HUDEP-2 (cell line): Measurements from ENCODE around the gene CLDN11.
A peak's percentile ranks its signal among the peaks of the same experiment; 100 is the strongest.

Source experiments
- DNase-seq, 76 experiments: peaks; one replicate each; lab custom pipeline; 2025; ENCODE audit not compliant: unreplicated experiment in 76 of 76; lab: John Stamatoyannopoulos, UW

CLDN11 gene

DNA sequence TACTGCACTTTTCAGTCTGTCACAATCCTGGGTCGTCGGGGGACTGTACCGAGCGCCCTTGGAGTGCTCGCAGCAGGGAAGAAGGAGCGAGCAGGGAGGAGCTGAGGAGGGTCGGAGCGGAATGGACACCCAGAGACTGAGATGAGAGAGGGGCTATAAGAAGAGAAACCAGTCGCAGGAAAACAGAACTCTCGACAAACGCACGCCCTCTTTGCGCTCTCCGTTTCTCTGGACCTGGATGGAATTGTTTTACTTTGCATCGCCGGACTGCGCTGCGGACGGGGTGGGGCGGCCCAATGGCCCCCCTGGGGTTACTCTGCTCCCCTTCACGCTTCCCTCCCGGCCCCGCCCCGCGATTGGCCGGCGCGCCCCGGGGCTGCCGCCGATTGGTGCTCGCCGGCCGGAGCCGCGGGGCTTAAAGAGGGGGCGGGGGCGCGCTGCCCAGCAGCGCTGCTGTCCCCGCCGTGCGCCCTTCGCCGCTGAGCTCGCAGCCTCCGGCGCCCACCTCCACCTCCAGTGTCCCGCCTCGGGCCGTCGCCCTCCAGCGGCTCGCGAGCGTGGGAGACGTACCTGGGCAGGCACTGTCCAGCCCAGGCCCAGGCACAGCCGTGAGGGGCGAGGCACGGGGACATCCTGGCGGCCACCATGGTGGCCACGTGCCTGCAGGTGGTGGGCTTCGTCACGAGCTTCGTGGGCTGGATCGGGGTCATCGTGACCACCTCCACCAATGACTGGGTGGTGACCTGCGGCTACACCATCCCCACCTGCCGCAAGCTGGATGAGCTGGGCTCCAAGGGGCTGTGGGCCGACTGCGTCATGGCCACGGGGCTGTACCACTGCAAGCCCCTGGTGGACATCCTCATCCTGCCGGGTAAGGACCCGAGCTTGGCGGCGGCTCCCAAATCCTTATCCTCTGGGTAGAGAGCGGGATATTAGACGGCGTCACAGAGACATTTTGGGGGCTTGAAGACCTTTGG, at the start of gene CLDN11:
Gene CLDN11, plus strand, starts transcription at position 447 of the 977 bp plus-strand sequence. Its CDS starts 199 bp downstream, at position 646.
- no peak for DNase-seq

DNA sequence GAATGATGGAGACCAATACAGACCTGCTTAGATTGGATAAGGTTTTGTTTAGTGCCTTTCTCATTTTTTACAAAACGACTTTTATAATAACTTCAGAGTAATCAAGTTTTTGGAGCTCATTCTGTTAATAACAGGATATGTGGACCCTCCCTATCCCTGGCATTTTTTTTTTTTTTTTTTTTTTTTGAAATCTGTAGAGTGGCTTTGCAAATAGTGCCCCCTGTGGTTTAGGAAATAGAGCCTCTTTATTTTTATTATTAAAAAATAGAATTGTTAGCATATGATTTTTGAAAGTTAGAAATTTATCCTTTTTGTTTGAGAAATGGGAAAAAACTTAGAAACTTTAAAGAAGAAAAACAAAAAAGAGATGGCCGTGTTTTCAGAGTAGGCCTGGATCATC, 49.7 kb upstream of the CLDN11 start:
- peak in 1 of 76 experiments; percentile 3 for DNase-seq

DNA sequence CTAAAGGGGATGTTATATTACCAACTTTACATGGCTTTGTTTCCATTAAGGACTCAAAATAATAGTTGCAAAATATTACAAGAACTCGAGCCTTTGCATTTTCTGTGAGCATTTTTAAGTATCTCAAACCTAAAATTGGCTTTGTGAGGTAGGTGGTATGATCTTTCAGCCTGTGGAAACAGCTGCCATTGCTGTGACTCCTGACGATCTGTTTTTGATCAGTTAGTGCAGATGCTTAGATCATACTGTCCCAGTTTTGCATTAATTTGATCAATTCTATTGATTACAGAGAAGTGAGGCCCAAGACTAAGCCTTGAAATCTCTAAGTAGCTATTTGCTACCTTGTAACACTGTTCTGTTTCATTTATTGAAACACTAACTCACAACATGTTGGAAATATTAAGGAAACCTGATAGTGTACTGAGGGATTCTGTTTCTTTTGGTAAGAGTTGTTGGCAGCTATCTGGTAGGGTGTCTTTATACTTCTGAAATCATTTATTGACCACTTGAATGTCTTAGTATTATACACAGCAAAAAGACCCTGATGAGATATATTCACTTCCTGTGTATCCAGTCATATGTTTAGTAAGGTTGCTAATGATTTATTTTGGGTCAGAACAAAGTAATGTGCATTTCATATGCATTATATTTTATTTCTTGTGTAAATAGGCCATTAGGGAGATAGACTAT, 46.3 kb upstream of the CLDN11 start:
- no peak for DNase-seq

DNA sequence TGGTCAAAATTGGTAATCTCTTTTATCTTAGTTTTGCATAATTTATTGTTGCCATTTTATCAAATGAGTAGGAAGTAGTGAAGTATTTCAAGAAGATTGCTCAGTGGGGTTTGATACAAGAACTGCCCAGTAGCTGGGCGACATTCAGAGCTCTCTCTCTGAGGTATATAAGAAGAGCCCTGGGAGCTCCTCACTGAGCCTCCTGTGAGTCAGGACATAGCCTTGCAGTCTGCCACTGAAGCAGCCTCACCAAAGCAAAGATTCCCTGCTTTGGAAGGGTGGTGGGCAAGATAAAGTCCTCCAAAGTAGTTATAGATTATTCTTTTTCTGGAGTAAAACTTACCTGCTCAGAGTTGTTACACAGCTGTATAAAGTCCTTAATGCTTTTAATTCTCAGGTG, 35.1 kb upstream of the CLDN11 start:
- DNase-seq: peak in 1 of 76 experiments; percentile 1

DNA sequence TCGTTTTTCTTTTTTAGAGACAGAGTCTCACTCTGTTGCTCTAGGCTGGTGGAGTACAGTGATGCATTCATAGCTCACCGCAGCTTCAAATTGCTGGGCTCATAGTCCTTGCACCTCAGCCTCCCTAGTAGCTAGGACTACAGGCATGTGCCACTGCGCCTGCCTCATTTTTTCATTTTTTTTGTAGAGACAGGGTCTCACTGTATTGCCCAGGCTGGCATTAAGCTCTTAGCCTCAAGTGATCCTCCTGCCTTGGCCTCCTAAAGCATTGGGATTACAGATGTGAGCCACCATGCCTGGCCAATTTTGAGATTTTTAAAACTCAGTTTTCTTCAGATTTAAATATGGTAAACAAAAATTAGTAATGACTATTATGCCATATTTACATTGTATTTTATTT, 32.2 kb upstream of the CLDN11 start:
- DNase-seq: no peak

DNA sequence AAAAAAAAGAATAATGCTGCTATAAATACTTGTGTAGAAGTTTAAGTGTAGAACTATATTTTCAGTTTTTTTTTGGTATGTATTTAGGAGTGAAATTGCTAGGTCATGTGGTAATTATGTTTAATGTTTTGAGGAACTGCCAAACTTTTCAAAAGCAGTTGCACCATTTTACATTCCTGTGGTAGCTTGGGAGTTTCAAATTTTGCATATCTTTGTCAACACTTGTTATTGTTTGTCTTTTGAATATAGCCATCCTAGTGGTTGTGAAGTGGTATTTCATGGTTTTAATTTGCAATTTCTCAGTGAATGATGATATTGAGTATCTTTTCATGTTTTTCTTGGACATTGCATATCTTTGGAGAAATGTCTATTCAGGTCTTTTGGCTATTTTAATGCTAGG, 30.7 kb upstream of the CLDN11 start:
- DNase-seq: no peak

DNA sequence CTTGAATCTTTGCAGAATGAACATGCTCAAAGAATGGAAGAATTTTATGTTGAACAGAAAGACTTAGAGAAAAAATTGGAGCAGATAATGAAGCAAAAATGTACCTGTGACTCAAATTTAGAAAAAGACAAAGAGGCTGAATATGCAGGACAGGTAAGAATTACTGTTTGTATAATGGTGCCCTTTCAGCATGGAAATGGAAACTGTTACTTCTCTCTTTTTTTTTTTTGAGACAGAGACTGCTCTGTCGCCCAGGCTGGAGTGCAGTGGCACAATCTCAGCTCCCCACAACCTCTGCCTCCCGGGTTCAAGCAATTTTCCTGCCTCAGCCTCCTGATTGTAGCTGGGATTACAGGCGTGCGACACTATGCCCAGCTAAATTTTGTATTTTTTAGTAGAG, 27.6 kb upstream of the CLDN11 start:
- no peak for DNase-seq

DNA sequence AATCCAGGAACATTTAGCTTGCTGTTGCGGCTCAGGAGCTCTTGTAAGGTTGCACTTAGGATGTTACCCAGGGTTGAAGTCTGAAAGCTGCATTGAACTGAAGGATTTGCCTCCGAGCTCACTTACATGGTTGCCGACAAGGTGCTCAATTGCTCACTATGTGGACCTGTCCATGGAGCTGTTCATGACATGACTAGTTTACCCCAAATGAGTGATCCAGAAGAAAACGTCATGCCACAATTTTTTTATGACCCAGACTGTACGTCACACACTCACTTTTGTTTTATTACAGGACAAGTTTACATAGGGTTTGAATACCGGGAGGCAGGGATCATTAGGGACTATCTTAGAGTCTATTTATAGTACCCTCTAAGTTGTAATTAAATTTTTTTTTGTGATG, 21.0 kb upstream of the CLDN11 start:
- DNase-seq: no peak

DNA sequence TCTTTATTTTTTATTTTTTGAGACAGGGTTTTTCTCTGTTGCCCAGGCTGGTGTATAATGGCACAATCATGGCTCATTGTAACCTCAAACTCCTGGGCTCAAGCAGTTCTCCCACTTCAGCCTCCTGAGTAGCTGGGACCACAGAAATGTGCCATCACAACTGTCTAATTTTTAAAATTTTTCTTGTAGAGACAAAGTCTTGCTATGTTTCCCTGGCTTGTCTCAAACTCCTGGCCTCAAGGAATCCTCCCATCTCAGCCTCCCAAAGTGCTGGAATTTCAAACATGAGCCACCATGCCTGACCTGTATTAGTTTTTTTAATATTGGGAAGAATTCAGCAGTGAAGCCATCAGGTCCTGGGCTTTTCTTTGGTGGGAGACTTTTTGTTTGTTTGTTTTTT, 13.6 kb upstream of the CLDN11 start:
- no peak for DNase-seq

DNA sequence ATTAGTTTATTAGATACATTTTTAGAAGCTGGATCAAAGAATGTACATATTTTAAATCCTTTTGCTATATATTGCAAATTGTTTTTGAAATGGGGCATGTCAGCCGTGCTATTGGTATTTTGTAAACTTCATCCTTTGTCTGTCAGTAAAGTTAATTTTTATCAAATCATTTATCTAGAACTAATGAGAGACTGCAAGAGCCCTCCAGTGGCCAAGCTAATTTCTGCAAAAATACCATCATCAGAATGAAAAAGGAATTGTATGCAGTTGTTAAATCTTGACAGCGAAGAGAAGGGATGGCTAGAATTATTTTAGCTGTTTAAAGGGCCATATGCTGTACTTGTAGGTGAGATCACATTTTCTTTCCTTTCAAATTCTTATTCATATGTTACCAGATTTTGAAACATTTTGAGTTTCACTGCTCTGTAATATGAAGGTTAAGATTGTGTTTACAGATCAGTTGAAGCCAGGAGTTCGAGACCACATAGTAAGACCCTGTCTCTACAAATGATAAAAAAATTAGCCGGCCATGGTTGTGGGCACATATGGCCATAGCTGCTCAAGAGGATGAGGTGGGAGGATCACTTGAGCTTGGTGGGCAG, 8.1 kb upstream of the CLDN11 start:
- DNase-seq: peak in 6 of 76 experiments; percentile 1 to 15 (median 7)

DNA sequence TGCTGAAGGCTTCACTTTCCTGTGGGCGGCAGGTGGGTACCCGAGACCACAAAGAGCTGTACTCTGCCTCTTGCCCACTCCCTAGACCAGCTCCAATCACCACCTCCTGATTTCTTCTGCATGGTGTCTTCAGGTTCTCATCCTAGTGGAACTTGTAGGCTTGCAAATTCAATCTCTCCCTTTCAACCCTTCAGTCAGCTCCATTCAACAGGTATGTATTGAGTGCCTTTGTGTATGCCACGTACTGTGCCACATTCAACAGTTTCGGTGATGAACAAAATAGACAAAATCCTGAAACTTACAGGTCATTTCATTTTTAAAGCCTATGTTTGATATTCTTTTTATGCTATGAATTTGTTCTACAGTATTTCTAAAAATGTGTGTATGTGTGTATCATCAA, 5.4 kb upstream of the CLDN11 start:
- DNase-seq: no peak

DNA sequence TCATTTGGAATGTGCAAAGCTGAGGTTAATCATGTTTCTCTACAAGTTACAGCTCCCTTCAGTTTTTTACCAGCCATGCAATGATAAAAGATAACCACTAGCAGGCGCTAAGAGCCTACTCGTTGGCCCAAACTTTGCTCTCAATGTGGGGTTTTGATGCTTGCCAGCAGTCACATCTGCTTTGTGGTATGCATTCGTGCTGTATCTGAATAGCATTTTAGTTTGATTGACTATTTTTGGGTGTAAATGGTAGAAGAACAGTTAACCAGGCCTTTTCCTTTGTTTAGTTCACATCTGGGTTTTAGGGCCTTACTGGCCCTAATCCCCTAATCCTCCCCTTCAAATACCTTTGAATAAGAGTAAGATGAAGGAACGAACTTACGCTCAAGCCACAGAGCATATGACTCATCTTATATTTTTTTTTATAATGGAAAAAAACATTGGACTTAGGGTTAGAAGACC, 4.4 kb upstream of the CLDN11 start:
- DNase-seq: peak in 45 of 76 experiments; percentile 3 to 63 (median 26)

DNA sequence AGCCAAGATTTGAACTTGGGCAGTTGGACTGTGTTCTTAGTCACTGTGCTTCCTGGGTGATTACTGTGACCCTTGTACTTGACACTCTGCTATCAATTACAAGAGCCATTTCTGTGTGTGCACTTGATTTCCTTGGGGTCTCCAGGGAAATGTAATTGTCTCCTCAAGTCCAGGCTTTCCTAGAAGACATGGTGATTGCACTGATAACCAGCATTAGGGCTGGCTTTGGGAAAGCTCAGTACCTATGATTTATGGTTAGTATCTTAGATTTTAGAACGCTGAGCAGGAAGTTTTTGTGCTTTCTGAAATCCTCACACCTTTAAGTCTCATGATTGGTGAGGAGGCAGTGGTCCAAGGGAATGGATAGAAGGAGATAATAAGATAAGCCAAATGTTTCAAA, 1.6 kb upstream of the CLDN11 start:
- no peak for DNase-seq

DNA sequence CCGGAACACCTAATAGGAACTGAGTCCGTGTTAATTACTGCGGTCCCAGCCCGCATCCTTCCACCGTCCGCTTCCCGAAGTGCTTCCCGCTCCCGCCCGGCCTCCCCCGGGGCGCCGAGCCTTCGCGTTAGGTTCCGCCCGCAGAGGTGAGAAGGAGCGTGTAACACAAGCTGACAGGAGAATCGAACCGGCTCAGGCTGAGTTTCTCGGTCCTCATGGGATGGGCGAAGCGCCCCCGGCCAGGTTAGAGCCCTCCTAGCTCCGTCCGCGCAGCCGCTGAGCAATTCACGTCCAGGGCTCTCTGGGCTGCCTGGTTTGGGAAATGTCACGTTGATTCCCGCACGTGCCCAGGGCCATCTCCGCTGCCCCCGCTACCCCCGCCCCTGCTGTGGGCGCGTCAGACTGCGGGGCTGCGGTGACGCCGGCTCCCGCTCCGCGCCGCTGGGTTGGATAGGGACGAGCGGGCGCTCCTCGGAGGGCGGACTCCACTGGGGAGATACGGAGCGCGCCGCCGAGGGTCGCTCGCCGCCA, 954 bp downstream of the CLDN11 start:
- no peak for DNase-seq

DNA sequence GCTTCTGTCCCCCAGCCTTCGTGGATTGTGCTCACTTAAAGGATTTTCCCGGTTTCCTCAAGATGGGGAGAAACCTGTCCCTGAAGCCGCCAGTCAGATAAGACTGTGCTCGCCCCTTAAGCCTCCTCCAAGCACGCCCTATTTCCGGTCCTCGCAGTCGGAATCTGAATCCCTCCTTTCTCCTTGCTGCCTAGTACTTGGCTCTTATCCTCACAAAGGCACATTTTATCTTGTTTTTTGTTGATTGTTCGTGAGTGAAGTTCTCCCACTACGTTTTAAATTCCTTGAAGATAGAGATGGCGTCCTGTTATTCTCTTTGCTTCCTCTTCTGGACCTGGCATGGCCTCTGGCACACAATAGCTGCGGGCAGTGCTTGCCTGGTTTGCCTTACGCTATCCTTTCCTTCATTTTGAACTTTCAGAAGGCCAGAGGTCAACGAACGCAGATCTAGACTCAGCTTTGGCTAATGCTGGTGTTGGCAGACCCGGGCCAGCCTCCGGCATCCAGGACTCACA, 1.7 kb downstream of the CLDN11 start:
- DNase-seq: no peak

DNA sequence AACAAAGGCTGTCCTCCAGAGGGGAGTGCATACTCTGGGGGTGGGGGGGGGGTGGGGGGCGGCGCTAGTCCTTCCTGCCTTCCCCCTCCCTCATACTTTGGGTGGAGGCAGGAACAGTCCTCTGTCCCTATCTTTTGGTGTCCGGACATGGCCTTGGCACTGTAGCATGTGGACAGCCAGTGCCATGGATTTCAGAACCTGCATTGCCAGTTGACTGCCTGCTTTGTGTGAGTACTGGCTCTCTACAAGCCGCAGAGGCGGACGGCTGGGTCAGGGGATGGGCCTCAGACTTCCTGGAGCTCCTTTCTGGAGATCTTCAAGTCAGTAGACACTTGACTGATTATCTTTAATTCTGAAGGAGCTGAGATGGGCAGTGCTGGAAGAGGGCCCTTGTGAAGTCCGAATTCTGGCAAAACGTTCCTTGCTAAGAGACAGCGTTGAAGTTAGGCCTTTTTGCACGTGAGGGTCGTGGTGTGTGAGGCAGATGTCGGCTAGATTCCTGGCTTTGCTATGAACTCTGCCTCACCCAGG, 2.5 kb downstream of the CLDN11 start:
- no peak for DNase-seq

DNA sequence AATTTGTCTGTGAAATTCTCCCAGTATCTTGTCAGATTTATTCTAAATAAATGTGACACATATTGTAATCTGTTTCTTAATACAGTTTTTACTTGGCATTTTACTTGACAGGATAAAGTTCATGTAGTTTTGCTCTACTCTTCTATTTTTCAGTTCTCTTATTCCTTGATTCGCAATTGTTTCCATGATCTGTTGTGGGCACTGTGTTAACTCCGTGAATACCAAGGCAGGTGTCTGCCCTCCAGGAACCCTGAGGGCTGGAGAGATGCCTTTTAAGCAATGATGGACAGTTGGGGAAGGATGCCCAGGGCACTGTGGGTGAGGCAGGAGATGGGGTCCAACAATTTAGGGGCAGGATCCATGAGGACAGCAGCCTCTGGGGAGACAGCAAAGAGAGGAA, 3.1 kb downstream of the CLDN11 start:
- no peak for DNase-seq

DNA sequence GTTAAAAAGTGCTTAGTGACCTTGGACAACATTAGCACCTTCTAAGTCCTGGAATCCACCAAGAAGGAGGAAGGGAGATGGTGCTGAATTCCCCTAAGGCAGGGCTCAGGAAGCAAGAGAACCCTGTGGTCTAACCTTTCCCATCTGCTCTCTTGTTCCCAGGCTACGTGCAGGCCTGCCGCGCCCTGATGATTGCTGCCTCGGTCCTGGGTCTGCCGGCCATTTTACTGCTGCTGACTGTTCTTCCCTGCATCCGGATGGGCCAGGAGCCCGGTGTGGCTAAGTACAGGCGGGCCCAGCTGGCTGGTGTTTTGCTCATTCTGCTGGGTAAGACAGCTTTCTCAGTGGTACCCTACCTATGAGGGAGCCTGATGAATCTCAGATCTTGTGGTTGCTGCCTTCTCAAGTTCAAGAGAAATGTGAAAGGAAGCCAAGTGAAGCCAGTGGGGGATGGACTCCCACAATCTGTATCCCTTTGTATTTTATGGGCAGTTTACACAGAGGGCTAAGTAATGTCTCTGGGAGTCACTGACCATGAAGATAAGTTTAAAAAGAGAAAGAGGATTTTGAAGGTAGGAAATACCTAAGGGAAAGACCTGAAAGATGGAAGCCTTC, 4.4 kb downstream of the CLDN11 start:
- DNase-seq: no peak

DNA sequence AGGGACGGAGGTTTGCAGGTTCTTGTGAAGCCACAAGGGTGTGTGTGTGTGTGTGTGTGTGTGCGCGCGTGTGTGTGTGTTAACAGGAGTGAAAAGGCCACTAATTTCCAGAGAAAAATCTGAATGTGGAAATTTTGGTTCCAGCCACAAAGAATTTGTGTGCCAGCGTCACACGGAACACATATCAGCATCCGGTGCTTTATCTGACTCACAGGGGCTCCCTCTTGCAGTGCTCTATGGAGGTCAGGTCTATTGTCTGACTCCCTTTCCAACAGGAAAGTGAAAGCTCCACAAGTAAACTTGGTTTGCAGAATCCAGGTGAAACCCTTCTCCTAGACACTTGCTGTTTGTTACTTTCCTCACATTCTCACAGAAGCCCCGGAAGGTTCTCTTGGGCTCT, 6.2 kb downstream of the CLDN11 start:
- no peak for DNase-seq
